HL-60 (cell line): ENCODE measurements around the gene DCTN5.

Experiments
- DNase-seq, 2 experiments: peaks; one replicate each; pipeline ENCODE4 v3.0.0-alpha.2; 2010 to 2020; ENCODE audit warnings: low read depth in 1 of 2, low spot score in 1 of 2
- H3K27ac ChIP-seq: fragments of 250-450 bp; sonication (Bioruptor Pico); replicated peaks from 2 replicates; pipeline ENCODE4 v1.5.1; 2020; ENCODE audit warnings: mild to moderate bottlenecking, moderate library complexity
- H3K27me3 ChIP-seq: fragments of 250-450 bp; sonication (Bioruptor Pico); 2 replicates; pipeline ENCODE4 v1.5.1; 2021; ENCODE audit warnings: mild to moderate bottlenecking, moderate library complexity; ENCODE audit not compliant: insufficient read depth, poor library complexity, severe bottlenecking
- H3K4me3 ChIP-seq: replicated peaks from 2 replicates; pipeline ENCODE4 v1.5.1; 2011; ENCODE audit warnings: mild to moderate bottlenecking, control low read depth, low read length; ENCODE audit not compliant: insufficient read depth
- GABPA ChIP-seq: IDR thresholded peaks from 2 replicates; pipeline ENCODE4 v1.6.1; 2012; ENCODE audit warnings: low read depth
- POLR2AphosphoS5 ChIP-seq: IDR thresholded peaks from 2 replicates; pipeline ENCODE4 v1.6.1; 2012; ENCODE audit warnings: low read depth
- REST ChIP-seq: IDR thresholded peaks from 2 replicates; pipeline ENCODE4 v1.6.1; 2012; ENCODE audit warnings: low read depth; ENCODE audit not compliant: insufficient replicate concordance
- SPI1 ChIP-seq: IDR thresholded peaks from 2 replicates; pipeline ENCODE4 v1.6.1; 2012; ENCODE audit warnings: low read depth, mild to moderate bottlenecking, borderline replicate concordance
- TF ChIP-seq, protein P1 (sequence below): IDR thresholded peaks from one replicate; pipeline ENCODE4 v1.5.1; 2011; ENCODE audit warnings: low read length, control low read depth, inconsistent platforms; ENCODE audit not compliant: insufficient read depth

DCTN5 gene

GRCh38 chr16:23650674-23651416, 9.6 kb downstream of the DCTN5 start:
- Histone ChIP-seq H3K27ac (no peak overlapping the region), H3K4me3 (no peak overlapping the region), H3K27me3 (no peaks in the 10 kb centered on the region)
- no peak for TF ChIP-seq REST
- no peak for TF ChIP-seq POLR2AphosphoS5
- TF ChIP-seq SPI1: no peak
- no peak for TF ChIP-seq GABPA
- TF ChIP-seq, protein P1, sequence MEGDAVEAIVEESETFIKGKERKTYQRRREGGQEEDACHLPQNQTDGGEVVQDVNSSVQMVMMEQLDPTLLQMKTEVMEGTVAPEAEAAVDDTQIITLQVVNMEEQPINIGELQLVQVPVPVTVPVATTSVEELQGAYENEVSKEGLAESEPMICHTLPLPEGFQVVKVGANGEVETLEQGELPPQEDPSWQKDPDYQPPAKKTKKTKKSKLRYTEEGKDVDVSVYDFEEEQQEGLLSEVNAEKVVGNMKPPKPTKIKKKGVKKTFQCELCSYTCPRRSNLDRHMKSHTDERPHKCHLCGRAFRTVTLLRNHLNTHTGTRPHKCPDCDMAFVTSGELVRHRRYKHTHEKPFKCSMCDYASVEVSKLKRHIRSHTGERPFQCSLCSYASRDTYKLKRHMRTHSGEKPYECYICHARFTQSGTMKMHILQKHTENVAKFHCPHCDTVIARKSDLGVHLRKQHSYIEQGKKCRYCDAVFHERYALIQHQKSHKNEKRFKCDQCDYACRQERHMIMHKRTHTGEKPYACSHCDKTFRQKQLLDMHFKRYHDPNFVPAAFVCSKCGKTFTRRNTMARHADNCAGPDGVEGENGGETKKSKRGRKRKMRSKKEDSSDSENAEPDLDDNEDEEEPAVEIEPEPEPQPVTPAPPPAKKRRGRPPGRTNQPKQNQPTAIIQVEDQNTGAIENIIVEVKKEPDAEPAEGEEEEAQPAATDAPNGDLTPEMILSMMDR: no peak
- DNase-seq: no peak

DNA sequence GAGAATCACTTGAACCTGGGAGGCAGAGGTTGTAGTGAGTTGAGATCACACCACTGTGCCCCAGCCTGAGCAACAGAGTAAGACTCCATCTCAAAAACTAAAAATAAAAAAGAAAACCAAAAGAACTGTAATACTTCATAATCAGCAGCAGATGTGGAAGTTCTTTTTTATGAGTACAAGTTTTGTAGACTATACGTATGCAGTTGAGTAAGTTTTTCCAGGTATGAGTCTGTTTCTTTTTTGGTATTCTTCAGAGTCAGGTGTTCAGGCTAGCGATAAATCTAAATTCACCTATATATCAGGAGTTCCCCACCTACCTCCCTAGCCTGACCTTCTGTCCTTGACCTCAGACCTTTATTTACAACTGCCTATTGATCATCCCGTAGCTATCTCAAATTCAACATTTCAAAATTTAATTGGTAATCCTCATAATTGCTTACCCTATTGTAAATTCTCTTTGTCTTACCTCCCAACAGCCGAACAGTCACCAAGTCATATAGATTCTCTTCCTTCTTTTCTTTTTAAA, 10.7 kb downstream of the DCTN5 start:
- TF ChIP-seq SPI1 (no peak), REST (no peak)
- H3K27ac ChIP-seq: no peak overlapping the region
- H3K4me3 ChIP-seq: no peak overlapping the region
- H3K27me3 ChIP-seq: no peaks in the 10 kb centered on the region
- DNase-seq: no peak

DNA sequence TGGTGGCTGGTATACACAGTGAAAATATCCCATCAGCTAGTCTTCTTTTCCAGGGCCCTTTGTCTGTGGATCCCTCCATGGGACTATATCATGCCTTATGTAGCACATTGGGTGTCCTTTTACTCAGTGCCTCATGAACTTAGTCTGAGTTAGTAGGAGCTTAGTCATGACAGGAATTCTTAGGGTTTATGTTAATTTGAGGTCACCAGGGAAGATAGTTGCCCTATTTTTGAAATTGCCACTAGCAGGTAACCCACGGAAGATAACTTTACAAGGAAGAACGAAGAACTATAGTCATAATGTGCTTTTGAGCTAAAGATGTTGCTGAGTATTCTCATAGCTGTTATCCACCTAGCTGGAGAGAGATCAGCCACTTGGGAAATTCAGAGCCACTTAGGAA, 22.7 kb downstream of the DCTN5 start:
- TF ChIP-seq, protein P1: no peak
- TF ChIP-seq GABPA (no peak), POLR2AphosphoS5 (no peak), SPI1 (no peak), REST (no peak)

More for the DNA sequence above, 22.7 kb downstream of the DCTN5 start:
- Histone ChIP-seq H3K27ac (no peak overlapping the region), H3K4me3 (no peak overlapping the region), H3K27me3 (no peaks in the 10 kb centered on the region)
- no peak for DNase-seq
